Measurements from ENCODE around the gene DHH.
"Not testable (repeated sequence)": the region's sequence is repeated elsewhere in the genome, so short reads cannot be mapped to it uniquely, and the experiment has no call there.

The DHH gene

DNA sequence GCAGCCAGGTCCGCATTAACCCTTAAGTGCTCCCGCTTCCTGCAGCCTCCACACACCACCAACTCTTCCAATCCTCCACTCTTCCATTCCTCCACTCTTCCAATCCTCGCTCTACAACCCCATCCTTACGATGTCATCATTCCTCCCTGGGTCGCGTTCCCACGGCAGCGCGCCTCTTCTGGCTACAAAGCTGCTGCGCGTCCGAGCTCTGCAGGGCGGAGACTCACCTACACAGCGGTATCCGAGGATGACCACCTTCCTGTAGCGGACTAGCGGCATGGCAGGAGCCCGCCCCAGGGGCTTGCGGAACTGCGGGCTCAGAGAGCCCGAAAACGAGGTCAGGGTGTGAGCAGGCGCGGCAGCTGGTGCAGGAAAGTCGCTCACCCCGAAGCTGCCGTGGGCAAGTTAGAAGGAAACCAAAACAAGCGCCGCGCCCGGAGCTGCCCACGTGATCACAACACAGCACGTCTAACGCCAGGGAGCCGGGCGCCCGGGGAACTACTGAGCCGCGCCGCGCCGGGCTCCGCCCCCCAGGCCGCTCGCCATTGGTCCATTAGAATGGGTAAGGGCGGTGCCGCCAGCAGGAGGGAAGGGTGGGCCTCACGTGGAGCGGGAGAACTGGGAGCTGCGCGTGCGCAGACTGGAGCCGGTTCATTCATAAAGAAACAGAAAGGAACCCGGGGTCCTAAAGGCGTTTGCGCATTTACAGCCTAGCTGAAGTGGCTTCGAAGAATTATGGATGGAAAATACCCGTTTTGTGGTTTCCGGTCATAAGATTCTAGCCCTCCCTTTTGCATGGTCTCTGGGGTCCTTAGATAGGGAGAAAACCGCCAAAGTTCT, 24.9 kb downstream of the DHH start, which contains the start of gene RHEBL1:
RHEBL1 (minus strand) TSS at position 473 of the 840 bp plus-strand sequence; CDS start at position 279, 194 bp downstream.
- peak; percentile 98 for DNase-seq (ENCODE audit: low spot score)

DNA sequence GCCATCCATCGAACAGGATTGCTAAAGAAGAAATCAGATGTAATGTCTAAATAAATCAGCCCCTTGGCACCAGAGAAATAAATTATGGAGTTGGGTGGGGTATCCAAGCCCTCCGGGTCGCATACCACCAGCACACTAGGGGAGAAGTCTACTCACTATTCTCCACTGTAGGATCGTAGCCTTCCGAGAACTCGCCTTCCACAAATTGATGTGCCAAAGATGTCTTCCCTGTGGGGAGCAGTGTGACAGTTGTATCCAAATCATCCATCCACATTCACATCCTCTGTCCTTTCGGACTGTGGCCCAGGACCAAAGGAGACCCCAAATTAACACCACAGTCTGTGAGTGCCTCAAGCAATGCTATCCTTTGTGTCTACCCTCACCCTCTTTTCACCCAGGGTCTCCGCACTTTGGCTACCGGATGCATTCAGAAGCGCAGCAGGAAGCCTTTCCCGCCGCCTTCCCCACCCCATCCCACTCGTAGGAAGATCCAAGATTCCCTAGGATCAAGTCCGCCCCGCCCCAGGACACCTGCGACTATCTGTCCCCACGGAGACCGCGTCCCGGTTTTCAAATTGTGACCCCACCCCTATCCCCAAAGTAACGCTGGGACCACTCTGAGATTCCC, 25.6 kb downstream of the DHH start:
- DNase-seq (ENCODE audit: low spot score) = no peak

DNA sequence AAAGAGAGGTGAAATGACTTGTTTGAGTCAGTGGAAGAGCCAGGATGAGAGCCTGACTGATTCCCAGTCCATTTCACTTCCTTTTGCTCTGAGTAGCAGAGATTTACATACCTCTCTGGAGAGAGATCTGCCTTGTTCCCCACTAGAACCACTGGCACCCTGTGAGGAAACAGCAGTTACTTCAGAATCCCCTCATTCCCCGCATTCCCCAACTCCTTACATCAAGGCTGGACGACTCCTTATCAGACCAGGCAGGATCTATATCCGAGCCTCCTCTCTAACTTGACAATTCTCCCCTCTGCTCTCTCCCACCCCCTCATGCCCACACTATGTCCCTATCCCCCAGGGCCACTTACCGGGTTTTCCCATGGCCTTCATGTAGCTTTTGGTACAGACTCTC, 28.5 kb downstream of the DHH start:
- no peak for DNase-seq (ENCODE audit: low spot score)

DNA sequence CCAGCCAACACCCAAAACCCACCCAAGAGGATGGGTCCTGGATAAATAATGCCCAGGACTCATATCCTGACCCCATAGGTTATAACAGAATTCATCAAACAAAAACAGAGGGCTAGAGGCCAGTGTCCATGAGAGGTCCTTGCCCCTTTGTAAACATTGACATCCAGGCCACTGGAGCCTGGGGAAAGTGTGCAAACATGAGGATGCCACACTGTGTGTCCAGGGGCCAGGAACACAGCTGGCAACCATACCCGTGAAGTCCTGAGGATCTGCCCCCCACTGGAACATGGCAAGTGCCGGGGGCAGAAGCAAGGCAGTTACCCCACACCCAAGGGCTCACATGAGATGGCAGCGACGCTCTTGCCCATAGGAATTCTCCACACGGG, 29.8 kb downstream of the DHH start:
- no peak for DNase-seq (ENCODE audit: low spot score)

DNA sequence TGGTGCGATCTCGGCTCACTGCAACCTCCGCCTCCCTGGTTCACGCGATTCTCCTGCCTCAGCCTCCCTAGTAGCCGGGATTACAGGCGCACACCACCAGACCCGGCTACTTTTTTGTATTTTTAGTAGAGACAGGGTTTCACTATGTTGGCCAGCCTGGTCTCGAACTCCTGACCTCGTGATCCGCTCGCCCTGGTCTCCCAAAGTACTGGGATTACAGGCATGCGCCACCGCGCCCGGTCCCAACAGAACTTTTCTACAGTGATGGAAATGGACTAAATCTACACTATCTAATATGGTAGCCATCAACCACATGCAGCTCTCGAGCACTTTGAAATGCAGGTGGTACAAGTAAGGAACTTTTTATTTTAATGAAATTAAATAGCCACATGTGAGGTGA, 32.7 kb downstream of the DHH start:
- DNase-seq (ENCODE audit: low spot score) = not testable (repeated sequence)

DNA sequence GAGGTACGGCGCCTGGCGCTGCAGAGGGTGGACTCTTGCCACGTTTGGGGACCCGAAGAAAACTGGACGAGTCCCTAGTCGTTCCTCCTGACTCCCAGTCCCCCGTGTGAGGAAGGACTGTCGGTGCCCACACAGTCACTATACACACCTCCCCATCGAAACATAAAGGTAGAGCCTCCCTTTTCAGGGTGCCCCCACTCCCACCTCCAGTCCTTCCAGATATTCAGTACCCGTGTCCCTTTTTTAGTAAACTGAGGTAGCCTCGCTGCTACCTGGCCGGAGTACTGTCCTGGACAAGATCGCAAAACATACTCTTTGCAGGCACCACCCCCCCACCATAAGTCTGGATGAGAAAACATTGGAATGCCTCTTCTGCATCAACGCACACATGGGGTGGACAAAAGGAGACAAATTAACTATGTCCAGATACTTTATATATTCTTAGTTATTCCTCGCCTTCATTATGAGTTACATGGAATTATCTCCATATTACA, 33.4 kb downstream of the DHH start:
- DNase-seq (ENCODE audit: low spot score) = no peak

DNA sequence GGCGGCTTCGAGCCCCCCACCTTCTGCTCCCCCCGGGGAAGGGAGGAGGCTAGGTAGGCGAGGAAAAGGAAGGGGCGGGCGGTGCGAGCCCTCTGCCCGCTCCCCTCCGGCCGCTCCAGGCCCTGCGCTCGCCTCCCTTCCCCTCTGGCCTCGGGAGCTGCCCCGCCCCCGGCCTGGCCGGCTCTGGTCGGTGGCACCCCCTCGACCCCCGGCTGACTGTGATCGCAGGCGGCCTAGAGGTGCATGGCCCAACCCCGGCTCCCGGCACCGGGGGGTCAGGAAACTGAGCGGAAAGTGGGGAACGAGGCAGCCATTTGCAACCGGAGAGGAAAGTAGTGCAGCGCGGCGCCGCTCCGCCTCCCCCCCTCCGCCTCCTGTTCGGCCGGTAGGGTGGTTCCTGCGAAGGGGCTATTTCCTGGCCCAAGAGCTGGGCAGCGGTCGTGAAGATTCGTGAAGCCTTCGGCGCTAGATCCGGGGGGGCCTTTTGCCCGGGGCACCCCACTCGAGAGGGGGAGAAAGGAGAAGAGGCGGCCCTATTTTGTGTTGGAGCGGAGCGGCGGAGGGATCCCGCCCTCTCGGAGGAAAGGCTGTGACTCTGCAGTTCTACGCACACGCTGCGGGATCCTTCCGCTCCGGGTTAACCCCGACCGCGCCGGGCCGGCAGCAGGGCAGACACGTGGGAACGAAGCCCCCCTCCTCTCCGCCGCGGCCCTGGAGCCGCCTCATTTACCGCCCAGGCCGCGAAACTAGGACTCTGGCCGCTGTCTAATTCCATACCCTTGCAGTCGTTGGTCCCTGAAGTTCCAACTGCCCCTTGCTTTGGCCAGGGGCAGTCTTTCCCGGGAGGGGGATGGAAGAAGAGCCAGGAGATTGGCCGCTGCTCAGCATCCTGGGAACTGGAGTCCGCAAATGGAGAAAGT, 34.1 kb downstream of the DHH start, which contains the start of gene KMT2D:
KMT2D (minus strand) TSS at position 558 of the 920 bp plus-strand sequence. CDS start 5,470 bp downstream, outside the sequence.
- peak; percentile 95 for DNase-seq (ENCODE audit: low spot score)

DNA sequence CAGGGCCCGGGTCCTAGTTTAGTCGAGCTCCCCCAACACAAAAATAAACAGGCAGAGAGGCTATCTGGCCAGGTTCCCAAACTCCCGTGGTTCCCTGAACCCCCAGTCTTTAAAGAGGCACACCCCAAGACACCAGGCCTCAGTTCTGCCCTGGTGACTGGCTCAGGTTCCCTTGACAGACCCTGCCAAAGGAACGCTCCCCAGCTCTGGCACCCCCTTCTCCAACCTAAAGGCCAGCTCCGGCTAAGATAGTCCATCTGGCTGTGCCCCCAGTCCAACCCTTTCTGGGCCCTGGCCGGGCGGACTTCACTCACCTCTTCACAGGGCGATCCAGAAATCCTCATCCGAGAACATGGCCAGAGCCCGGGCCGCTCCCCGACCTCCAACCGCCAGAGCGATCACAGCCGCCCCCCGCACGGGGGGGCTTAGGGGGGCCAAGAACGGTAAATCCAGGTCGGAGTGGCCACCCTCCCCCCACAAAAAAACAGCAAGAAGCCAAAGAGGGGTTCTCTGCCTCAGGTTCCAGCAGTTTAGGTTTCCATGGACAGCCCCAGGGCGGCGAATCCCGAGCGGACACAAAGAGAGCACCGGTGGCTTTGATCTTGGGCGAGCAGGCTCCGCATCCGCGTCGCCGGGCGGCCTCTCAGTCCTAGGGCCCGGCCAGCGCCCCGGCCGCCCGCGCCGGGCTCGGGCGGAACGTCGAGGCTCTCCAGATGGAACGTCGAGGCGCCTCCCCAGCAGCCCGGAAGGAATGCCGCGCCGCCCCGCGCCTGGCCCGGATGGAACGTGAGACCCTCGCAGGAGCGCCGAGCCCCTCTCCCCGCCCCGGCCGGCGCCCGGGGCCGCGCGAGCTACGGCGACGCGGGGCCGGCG, 35.1 kb downstream of the DHH start:
- DNase-seq (ENCODE audit: low spot score) = peak; percentile 37

DNA sequence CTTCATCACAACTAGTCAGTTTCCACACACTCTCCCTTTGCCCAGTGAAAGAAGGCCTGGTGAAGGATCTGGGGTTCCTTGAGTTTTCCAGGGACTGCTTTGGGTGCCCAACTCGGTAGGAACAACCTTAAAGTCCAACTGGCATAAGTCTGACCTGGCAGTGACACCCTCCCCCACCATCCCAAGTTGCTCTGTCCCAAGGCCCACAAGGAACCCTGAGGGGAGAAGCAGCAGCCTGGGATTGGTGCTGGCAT, 35.6 kb downstream of the DHH start:
- DNase-seq (ENCODE audit: low spot score) = no peak

DNA sequence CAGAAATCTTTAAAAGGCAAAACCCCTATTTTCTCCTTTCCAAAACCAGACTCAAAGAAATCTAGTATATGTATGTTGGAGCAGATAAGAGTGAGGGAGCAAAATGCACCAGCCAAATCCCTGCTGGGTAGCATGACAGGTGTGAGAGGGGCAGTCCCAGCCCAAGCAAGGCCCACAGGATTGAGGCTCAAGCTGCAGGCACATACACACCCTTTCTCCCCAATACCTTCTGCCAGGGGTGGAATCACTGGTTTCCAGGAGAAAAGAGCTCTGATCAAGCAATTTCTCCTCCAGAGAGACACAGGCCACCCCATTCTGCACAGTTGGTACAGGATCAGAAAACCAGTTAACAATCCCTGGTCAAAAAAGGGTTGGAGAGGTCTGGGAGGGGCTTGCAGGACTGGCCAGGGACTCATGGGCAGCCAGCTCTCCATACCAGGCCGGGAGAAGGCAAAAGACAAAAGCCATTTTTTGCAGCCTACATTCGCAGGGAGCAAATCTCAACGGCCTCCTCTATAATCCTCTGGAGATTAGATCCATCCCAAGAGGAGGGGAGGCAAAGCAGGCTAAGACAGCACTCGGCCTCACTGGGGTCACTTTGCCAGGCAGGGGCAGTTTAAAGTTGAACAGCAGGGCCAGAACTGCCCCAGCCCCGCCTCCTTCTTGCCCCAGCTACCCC, 36.1 kb downstream of the DHH start:
- no peak for DNase-seq (ENCODE audit: low spot score)

DNA sequence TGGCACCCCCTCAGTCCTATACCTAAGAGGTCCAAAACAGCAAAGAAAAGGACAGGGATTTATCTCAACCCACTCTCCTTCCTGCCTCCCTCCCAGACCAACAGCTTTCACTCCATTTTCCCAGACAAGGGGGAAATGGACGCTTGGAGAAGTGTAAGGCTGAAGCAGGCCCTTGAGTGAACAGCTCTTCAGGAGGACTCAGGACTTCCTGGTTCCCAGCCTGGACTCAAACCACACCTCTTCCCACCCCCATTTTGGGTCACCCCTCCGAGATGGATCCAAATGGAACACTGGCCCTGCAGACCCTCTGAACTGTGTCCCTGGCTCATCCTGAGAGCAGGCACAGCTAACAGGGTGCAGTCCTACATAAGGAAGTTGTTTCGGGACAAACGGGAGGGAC, 36.7 kb downstream of the DHH start:
- DNase-seq (ENCODE audit: low spot score) = peak; percentile 26

DNA sequence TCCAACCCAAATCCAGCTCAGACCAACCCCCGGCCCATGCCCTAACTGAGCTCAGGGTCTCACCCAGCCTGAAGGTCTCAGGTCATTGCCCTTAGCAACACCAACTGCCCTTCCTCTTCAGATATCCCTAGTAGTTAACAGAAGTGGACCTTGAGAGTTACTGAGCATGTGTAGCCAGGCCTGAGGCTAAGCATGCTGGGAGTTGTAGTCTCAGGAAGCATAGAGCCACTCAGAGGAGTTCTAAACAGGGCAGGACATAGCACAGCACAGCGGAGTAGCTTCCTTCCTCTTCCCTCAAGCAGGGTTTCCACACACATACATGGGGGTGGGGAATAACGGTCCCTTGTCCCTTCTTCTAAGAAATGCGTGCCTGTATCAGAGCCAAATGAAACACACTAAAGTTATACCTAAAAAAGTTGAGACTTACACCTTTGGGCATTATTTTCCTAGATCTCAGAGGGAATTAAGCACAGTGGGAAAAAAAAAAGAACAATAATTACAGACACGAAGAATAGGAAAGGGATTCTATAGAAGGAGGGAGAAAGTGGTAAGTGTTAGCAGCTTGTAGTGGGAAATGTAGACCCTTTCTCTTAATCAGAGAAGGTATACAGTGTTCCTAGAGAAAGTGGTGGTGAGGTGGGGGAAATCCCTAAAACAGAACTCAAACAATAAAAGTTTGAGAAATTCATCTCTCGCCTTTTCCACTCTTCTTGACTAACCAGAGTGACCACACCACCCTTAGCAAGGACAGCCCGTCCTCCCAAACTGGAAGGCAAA, 38.4 kb downstream of the DHH start:
- peak; percentile 60 for DNase-seq (ENCODE audit: low spot score)

DNA sequence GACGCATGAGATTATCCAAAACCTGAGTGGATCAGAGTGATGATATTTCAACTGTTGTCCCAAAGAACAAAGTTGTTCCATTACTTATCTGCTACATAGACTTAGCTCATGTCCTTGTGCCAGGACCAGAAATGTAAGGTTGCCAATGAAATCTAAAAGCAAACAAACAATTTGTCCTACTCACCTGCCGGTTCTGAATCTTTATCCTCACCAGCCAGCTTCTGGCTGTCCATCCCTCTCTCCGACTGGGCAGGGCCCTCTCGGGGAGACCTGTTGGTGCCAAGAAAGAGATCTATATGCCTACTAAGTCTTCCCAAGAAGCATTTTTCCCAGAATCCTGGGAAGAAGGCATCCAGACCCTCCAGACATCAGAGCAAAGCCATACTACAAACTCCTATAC, 39.5 kb downstream of the DHH start:
- no peak for DNase-seq (ENCODE audit: low spot score)

DNA sequence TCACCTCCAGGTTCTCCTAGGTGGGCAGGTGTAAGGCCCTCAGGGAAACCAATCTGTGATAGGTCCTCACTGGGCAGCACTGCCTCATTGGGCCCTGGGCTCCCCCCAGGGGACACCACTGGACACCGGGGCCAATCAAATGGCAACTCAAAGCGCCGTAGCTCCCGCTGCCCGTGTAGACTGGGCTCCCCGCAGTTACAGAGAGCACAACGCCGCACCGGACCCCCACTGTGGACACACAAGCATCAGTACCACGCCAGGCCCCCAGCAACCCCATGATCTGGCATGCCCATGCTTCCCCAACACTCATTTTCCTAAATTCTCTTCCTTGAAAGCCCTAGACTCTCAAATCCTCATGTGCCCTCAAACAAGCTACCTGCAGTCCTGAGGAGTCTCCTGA, 40.1 kb downstream of the DHH start:
- DNase-seq (ENCODE audit: low spot score) = no peak

DNA sequence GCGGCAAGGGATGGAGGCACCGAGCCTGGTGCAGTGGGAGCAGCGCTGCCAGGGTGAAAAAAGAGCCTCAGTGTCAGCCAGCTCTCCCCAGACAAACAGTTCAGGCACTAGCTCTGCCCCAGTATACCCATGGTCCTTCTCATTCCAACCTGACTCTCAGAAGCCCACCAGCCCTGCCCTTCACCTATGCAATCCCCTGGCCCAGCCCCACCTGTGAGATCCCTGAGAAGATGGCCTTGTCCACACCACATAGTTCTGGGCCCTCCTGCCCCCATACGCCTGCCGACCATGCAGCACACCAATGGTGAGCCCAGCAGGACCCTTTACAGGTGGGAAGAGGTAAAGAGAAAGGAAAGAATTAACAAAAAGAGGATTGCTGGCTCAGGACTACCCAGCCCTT, 40.5 kb downstream of the DHH start:
- no peak for DNase-seq (ENCODE audit: low spot score)

DNA sequence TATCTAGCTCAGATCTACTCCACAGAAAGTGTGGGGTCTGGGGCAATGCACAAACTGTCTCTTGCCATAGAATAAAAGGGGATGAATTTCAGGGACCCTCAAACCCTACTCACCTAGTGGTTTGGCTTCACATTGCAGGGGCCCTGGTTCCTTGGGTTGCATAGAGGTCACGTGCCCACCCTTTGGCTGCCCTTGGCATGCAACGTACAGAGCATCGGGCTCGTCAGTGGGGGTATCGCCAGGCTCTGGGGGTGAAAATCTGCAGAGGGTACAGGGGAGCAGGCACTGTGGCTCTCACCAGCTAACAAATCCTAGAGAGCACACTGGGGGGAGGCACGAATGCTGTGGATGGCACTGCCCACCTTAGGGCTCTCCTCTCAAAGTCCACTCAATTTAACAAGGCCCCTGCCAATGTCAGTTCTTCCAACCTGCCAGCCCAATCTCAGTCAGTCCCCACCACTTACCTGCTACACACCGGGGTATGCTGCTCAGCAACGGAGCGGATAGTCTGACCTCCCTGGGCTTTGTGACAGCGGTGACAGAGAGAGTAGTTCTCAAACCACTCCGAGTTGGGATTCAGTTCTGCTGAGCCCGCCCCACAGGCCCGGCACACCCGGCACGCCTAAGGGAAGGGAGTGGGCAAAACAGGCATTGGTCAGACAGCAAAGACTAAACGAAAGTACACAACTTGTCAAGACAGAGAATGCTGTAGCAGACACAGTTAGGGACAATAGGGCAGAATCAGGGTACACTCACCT, 42.0 kb downstream of the DHH start:
- no peak for DNase-seq (ENCODE audit: low spot score)

DNA sequence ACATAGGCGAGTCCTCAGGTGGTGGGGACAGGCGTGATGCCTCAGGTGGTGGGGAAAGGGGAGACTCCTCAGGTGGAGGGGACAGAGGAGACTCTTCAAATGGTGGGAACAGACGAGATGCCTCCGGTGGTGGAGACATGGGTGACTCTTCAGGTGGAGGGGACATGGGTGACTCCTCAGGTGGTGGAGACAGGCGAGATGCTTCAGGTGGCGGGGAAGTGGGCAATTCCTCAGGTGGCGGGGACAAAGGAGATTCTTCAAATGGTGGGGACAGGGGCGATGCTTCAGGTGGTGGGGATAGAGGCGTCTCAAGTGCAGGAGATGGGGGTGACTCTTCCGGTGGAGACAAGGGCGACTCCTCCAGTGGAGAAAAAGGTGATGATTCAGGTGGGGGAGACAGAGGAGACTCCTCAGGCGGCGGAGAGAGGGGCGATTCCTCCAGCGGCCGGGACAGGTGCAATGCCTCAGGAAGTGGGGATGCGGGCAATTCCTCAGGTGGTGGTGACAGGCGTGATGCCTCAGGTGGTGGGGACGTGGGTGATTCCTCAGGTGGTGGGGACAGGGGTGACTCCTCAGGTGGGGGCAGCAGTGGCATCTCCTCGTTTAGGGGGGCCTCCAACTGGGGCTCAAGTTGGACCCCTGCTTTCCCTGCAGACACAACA, 42.7 kb downstream of the DHH start:
- DNase-seq (ENCODE audit: low spot score) = no peak

DNA sequence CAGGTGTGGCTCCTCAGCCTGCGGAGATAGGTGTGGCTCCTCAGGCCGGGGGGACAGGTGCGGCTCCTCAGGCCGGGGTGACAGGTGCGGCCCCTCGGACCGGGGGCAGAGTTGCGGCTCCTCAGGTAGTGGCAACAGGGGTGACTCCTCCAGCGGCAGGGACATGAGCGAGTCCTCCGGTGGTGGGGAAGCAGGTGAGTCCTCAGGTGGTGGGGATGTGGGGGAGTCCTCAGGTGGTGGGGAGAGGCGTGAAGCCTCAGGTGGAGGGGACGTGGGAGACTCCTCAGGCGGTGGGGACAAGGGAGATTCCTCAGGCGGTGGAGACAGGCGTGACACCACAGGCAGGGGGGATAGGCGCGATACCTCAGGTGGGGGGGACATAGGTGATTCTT, 43.2 kb downstream of the DHH start:
- no peak for DNase-seq (ENCODE audit: low spot score)

Data from kidney tubule cell (primary cell).